GM21423 (cell line): Measurements from ENCODE around the gene TPP2.

Source experiments
- ATAC-seq: cut with Tn5 transposase; IDR thresholded peaks from one replicate; pipeline ENCODE4 v1.9.1; 2021; ENCODE audit warnings: mild to moderate bottlenecking, moderate library complexity; ENCODE audit not compliant: unreplicated experiment

The TPP2 gene

DNA sequence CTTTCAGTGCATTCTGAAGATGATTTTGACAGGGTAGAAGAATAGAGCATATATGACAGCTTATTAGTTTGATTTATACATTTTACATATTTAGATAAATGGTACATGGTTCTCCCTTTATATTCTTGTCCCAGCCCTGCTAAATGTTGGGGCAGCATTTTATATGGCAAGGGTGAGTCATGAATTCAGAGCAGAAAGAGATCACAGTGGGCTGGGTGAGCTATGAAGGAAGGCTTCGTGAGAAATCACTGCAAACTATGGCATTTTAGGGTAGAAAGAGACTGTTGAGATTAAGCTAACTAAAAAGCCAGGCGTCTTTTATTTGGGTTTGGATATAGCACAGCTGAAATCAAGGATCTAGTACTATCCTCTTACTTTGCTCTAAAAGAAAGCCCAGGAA lies 122.0 kb downstream of the TPP2 start:
- ATAC-seq: no peak

DNA sequence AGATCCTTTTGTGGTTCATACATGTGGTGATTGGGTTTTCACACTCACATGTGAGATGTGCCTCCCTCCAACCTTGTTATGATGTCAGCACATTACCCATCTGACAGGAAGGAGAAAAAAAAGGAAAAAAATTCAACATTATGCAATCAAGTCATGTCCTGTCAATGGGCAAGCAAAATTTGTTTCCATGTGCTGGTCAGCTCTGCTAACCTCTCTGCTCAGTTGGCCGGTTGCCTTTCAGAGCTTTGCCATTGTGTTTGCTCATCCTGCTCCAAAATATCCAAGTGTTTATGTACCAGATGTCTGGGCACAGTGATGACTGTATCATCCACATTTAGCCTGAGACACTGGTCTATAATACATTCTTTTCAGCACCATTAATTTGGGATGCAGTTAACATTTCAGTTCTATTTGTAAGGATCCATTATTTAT lies 125.0 kb downstream of the TPP2 start:
- no peak for ATAC-seq

- ATAC-seq: no peak
Measured at GRCh38 chr13:102724923-102725322, 128.1 kb downstream of the TPP2 start.

GRCh38 chr13:102726430-102726829 lies 129.6 kb downstream of the TPP2 start:
- no peak for ATAC-seq
